ENCODE measurements around the gene CPNE9.
A peak's percentile ranks its signal among the peaks of the same experiment; 100 is the strongest.

CPNE9 gene

DNA sequence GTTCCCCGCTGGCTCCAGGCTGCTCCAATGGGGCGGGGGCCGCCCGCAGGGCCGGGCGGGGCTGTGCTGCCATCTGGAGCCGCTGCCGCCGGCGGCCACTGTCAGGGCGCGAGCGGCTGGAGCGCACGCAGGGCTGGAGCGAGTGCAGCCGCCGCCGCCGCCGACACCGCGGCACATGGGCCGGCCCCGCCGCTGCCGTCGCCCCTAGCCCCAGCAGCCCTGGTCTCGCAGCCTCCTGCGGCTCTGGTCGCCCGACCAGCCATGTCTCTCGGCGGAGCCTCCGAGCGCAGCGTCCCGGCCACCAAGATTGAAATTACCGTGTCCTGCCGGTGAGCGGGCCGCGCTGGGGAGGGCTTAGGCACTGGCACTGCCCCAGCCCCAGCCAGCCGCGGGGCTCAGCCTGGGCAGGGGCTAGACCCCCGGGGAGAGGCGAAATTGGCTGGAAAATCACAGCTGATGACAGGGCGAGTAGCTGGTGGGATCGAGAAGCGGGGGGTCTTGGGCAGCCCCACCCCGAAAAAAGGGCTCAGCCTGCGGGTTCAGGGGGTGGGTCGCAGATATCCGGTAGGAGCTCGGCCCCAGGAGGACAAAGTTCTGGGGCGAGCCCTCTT lies at the start of gene CPNE9:
TSS of gene CPNE9 (plus strand) at position 98 of the 611 bp plus-strand sequence. CDS start at position 262, 164 bp downstream.
- DNase-seq (ENCODE audit: low spot score) = no peak

- DNase-seq (ENCODE audit: low spot score) = no peak
Measured at GRCh38 chr3:9659849-9660248, 43.8 kb upstream of the CPNE9 start.

- no peak for DNase-seq (ENCODE audit: low spot score)
Measured at GRCh38 chr3:9660972-9661371, 42.7 kb upstream of the CPNE9 start.

DNA sequence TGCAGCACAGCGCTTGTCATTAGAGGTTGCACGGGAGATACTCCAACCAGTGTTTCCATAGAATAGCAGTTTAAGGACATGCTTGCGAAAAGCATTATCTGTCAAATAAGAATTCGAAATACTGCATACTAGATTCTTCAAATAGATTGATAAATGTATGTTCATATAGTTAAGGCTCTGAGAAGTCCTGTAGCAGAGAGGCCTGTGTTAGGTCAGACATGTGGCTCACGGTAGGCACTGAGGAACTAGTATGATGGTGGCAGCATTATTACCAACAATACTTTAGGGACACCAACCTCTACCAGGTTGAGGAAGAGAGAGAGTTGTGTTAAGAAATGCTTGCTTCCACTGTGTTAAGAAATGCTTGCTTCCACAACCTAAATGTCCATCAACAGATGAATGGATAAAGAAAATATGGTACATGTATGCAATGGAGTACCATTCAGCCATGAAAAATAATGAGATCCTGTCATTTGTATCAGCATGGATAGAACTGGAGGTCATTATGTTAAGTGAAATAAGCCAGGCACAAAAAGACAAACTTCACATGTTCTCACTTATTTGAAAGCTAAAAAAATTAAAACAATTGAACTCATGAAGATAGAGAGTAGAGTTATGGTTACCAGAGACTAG lies 39.4 kb upstream of the CPNE9 start:
- no peak for DNase-seq (ENCODE audit: low spot score)

DNA sequence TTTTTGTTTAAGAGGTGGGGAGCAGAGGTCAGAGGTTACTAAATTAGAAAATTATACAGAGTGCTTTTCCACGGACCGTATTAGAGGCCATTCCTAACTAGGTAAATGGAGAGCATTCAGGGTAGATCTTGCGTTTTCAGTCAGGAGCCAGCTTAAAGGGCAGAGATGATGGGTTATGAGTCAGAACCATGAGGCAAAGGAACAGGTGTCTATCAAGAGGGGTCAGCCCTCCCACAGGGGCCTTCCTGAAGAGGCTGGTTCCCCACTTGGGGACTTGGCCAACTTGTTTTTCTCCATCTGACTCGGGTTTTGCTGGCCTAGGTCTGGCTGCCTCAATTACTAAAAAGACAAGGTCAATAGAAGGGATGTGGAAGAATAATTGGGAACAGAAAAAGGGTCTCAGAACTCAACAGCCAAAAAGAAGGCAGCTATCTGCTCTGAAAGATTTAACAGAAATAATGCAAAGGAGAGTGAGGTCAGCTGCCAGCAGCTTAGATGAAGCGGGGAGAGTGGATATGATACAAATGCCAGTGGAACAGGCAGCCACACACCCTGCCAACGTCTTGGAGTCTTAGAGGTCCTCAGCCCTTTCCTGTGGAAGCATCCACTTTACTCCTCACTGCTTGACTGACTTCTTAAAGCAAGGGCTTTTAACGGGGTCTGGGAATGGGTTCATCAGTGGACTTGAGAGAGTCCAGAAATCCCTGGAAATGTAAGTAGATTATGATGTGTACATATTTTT lies 36.8 kb upstream of the CPNE9 start:
- DNase-seq (ENCODE audit: low spot score) = no peak

DNA sequence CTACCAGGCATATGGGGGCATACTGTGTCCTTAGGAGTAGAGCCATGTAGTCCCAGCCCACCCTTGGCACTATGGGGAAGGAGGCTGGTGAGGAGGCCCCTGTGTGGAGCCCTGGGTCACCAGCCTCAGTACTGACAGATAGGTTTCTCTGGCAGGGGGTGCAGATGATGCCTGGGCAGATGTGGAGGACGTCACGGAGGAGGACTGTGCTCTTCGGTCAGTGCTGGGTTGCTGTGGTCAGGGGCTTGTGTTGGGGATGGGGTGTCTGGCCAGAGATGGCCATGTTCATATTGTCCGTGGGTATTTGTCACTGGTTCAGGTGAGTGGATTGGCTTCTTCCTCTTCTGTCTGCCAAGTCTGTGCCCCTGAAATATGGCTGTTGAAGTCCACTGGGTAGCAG lies 34.4 kb upstream of the CPNE9 start:
- DNase-seq (ENCODE audit: low spot score) = no peak

DNA sequence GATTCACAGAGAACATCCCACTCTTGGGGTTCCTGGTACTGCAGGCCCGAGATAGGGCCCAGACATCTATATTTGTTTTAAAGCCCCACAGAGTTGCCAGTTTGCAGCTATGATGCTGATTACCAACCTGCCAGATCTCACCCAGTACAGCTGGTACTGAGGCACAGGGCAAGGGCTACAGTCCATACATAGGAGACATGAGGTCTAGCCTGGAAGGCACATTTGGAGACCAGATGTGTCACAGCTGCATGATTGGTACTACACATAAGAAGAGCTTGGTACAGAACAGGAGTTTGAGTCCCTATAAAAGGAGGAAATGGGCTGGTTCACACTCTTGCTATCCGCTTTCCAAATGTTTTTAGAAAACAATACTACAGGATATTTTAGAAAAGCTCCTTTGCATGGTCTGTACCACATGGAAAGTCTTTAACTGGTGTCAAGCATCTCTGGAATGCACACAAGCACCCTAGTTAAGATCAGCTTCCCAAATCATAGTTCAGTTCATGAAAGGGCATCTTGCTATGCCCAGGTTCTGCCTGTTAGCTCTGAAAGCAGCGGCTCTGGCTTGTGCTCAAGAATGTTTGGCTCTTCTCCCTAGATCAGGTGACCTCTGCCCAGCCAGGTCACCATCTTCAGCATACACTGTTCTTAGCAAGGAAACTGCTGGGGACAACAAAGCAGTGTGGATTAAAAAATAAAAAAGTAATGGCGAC lies 33.8 kb upstream of the CPNE9 start:
- DNase-seq (ENCODE audit: low spot score) = peak; percentile 33

DNA sequence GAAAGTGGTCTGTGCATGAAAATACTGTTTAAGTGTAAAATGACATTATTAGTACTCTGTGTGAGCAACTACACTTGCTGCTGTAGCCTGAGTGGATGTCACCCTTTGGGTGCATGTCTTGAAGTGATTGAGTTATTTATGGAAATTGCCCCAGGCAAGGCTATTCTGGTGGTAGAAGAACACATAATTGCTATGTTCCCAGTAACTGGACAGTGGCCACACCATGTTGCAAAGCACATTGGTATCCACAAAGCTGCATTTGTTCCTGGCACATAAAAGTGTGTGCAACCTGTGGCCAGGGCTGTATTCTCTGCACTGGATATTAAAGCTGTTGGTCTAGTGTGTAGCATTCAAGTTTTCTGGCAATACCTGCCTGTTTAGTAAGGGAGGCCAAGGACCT lies 30.6 kb upstream of the CPNE9 start:
- no peak for DNase-seq (ENCODE audit: low spot score)

- no peak for DNase-seq (ENCODE audit: low spot score)
Measured at GRCh38 chr3:9673752-9674151, 29.9 kb upstream of the CPNE9 start.

GRCh38 chr3:9675736-9676290 lies 27.8 kb upstream of the CPNE9 start:
- DNase-seq (ENCODE audit: low spot score) = no peak

- DNase-seq (ENCODE audit: low spot score) = peak; percentile 61
Measured at GRCh38 chr3:9676785-9677184, 26.8 kb upstream of the CPNE9 start.

GRCh38 chr3:9678493-9678892 lies 25.1 kb upstream of the CPNE9 start:
- no peak for DNase-seq (ENCODE audit: low spot score)

GRCh38 chr3:9679476-9680080 lies 24.1 kb upstream of the CPNE9 start:
- DNase-seq (ENCODE audit: low spot score) = no peak

- no peak for DNase-seq (ENCODE audit: low spot score)
Measured at GRCh38 chr3:9681011-9681722, 22.5 kb upstream of the CPNE9 start.

- DNase-seq (ENCODE audit: low spot score) = no peak
Measured at GRCh38 chr3:9681723-9682081, 21.9 kb upstream of the CPNE9 start.

DNA sequence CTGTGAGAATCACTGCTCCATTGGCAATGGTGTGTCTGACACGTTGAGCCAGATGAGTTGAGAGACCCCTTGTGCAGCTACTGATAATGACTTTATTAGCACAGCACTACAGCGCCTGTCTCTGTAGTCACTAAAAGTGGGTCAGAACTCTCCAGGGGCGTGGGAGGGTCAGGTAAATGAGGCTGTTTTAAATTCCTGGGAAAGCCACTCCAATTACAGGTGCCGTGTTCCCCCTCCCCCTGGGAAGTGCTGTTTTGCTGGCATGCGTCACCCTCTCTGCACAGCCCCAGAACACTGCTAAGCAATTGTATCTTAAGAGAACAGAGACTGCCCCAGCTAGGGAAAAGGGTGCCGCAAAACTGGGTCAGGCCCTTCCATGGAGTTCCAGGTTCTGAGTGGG lies 21.5 kb upstream of the CPNE9 start:
- no peak for DNase-seq (ENCODE audit: low spot score)

GRCh38 chr3:9683426-9683825 lies 20.2 kb upstream of the CPNE9 start:
- DNase-seq (ENCODE audit: low spot score) = no peak

GRCh38 chr3:9685216-9686049 lies 18.2 kb upstream of the CPNE9 start:
- no peak for DNase-seq (ENCODE audit: low spot score)

- no peak for DNase-seq (ENCODE audit: low spot score)
Measured at GRCh38 chr3:9686050-9686550, 17.5 kb upstream of the CPNE9 start.

- DNase-seq (ENCODE audit: low spot score) = no peak
Measured at GRCh38 chr3:9686703-9687102, 16.9 kb upstream of the CPNE9 start.

All from kidney tubule cell (primary cell).